Pancreas (tissue), 10 donors: ENCODE results near the gene ARRB1. TPM values are rescaled to one million over a fixed set of nuclear protein-coding genes. Genes with fewer than 3 reads are reported as not detected.

Source experiments
- ATAC-seq, 4 donors: fragments of 200-7000 bp; cut with Tn5 transposase; one replicate each; pipeline versions ENCODE4 v1.8.0 to v1.9.1; 2020; ENCODE audit warnings: mild to moderate bottlenecking in 4 of 4, moderate library complexity in 4 of 4
- DNase-seq, 6 donors: peaks; one replicate each; pipeline ENCODE4 v3.0.0-alpha.2; 2020
- FAIRE-seq: peaks from 2 replicates; lab custom pipeline; 2012; peaks lifted over from hg19 to GRCh38; lab: Jason Lieb, UNC
- H3K27ac ChIP-seq, 4 donors: fragments of 200-600 bp; sonication (generic); 1 replicate in 3 of 4; 2 replicates in 1 of 4; pipeline versions ENCODE4 v1.5.0 to v1.8.0; 2020
- H3K27me3 ChIP-seq, 4 donors: fragments of 200-600 bp; one replicate each; pipeline ENCODE4 v1.8.0; 2021
- H3K36me3 ChIP-seq, 3 donors: fragments of 200-600 bp; sonication (generic) in 1 of 3; one replicate each; pipeline versions ENCODE4 v1.5.0 to v1.8.0; 2020 to 2021
- H3K4me1 ChIP-seq, 3 donors: fragments of 200-600 bp; one replicate each; pipeline ENCODE4 v1.8.0; 2021
- H3K4me3 ChIP-seq, 4 donors: fragments of 200-600 bp; sonication (generic) in 2 of 4; one replicate each; pipeline versions ENCODE4 v1.5.0 to v1.8.0; 2020 to 2021
- H3K9me3 ChIP-seq, 4 donors: fragments of 200-600 bp; one replicate each; pipeline ENCODE4 v1.8.0; 2021
- CTCF ChIP-seq, 4 donors: fragments of 200-600 bp; sonication (generic) in 3 of 4; IDR thresholded peaks; one replicate each; pipeline versions ENCODE4 v1.5.0 to v1.8.0; 2021; ENCODE audit warnings: antibody characterized with exemption in 4 of 4
- WGBS, 2 donors: extraction: QIAGEN DNeasy Blood & Tissue Kit; methylation state at CpG; one replicate each; pipeline ENCODE4 v1.1.7; 2013; 5-methylcytosine and 5-hydroxymethylcytosine counted together
- intact Hi-C, 3 donors: fragments of 100-400 bp; cut with DNase I; formaldehyde crosslinking; loops; one replicate each; pipeline versions ENCODE4 v1.11.1 to v1.14.2; 2022
- polyA plus RNA-seq, 2 donors: library from polyadenylated mRNA; stranded (reverse); fragments of 200-250 nt; gene quantifications; one replicate each; pipeline ENCODE4 v1.2.3, GENCODE V29; 2013
- total RNA-seq, 6 donors: library from RNA; stranded (reverse); fragmentation: NEBNext Ultra II Directional in 4 of 6; extraction: Animal tissue kit (Norgen Biotek cat#: 25700) in 4 of 6; gene quantifications; one replicate each; pipeline versions ENCODE4 v1.2.1 to v1.2.4, GENCODE V29; 2021 to 2023
- donor health status: healthy with polysubstance abuse.
- donor health status: DM: no; HTN: no; CAD: no; lungs with moderate emphysema.
- donor health status: DM: no; HTN: no; CAD: no.
- donor health status: control.
- donor health status: control.
- donor health status: Bipolar disorder and iron deficiency.
- donor health status: DM: yes; HTN: yes; CAD: no.
- donor health status: DM: no; HTN: no; CAD: no.
- donor health status: DM: no; HTN: no; CAD: no.
- donor health status: DM: yes; HTN: yes; CAD: no.

ARRB1 gene
- total and polyA plus RNA-seq, 8 donors = 7.8 to 68.1 (median 33.0) TPM

DNA sequence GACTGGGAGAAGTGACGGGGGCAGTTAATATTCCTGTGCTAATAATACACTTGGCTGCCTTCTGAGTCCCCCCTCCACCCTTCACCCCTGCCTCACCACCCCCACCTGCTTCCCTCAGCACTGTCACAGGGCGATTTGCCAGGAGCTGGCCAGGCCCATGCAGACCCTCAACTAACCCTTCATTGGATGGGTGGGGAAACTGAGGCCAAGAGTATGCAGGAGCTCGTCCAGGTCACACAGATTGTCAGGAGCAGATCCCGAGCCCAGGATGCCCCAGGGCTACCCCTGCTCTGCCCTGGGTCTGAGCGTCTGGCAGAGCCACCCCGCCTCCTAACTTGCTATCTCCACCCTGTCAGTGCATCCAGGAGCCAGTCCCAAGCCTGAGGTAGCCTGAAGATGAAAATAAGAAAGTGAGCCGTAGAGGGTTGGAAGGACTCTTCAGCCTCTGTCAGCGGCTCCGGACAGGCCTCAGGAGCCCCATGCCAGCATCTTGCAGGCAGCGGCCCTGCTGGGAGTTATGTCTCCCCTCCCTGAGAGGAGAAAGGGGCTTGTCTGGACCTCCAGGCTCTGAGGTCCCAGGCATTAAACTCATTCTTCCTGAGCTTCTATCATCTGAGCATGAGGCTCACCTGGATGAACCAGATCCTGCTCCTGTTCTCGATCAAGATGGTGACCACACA, 104.7 kb downstream of the ARRB1 start:
- WGBS, 2 donors = 76 to 78% methylated on average over 11 of the region's 11 CpGs
- Histone ChIP-seq H3K4me3 (no peak overlapping the region), H3K9me3 (no peaks in the 10 kb centered on the region), H3K4me1 (peaks cover 0 to 3% (median 3%) of the 10 kb centered on the region in 3 donors), H3K27me3 (no peaks in the 10 kb centered on the region), H3K36me3 (no peaks in the 10 kb centered on the region), H3K27ac (no peak overlapping the region)
- no peak for TF ChIP-seq CTCF (IDR thresholded peaks at IDR 0.05)
- peak in 2 of 6 donors; percentile 32 to 55 for DNase-seq
- no peak for FAIRE-seq
- no peak for ATAC-seq
- intact Hi-C loops = loop anchor here in 2 of 3 donors (5.0 to 10.0 kb wide), 3 partner anchors 105 to 312 kb away; no protein-coding TSS in a partner anchor

GRCh38 chr11:75246006-75246670, 105.3 kb downstream of the ARRB1 start:
- H3K27ac ChIP-seq = no peak overlapping the region

GRCh38 chr11:75245356-75246005, 106.0 kb downstream of the ARRB1 start:
- no peaks in the 10 kb centered on the region for H3K9me3 ChIP-seq
- DNase-seq (peak in 1 of 6 donors; percentile 32), FAIRE-seq (no peak), ATAC-seq (no peak)
- H3K27me3 ChIP-seq = peaks cover 0 to 2% (median 0%) of the 10 kb centered on the region in 4 donors
- H3K27ac ChIP-seq = no peak overlapping the region
- no peaks in the 10 kb centered on the region for H3K36me3 ChIP-seq
- intact Hi-C loops = loop anchor here in 2 of 3 donors (5.0 to 10.0 kb wide), 3 partner anchors 103 to 311 kb away; no protein-coding TSS in a partner anchor
- WGBS, 2 donors = 76 to 81% methylated on average over 5 of the region's 5 CpGs
- no peak overlapping the region for H3K4me3 ChIP-seq
- peaks cover 0 to 3% (median 3%) of the 10 kb centered on the region in 3 donors for H3K4me1 ChIP-seq
- no peak for TF ChIP-seq CTCF (IDR thresholded peaks at IDR 0.05)

More at GRCh38 chr11:75246006-75246670, 105.3 kb downstream of the ARRB1 start:
- H3K27me3 ChIP-seq = no peaks in the 10 kb centered on the region
- ATAC-seq (peak in 3 of 4 donors; percentile 24 to 29 (median 26)), DNase-seq (peak in 3 of 6 donors; percentile 53 to 64 (median 63)), FAIRE-seq (no peak)
- H3K9me3 ChIP-seq = no peaks in the 10 kb centered on the region
- WGBS, 2 donors = 35 to 39% methylated on average over 7 of the region's 7 CpGs
- no peak overlapping the region for H3K4me3 ChIP-seq
- H3K4me1 ChIP-seq = peaks cover 0 to 3% (median 3%) of the 10 kb centered on the region in 3 donors
- no peaks in the 10 kb centered on the region for H3K36me3 ChIP-seq
- intact Hi-C loops = loop anchor here in 2 of 3 donors (5.0 to 10.0 kb wide), 3 partner anchors 104 to 311 kb away; no protein-coding TSS in a partner anchor
- TF ChIP-seq CTCF (IDR thresholded peaks at IDR 0.05) = no peak

GRCh38 chr11:75244052-75244814, 107.2 kb downstream of the ARRB1 start:
- DNase-seq (peak in 1 of 6 donors; percentile 19), FAIRE-seq (no peak), ATAC-seq (no peak)
- no peak overlapping the region for H3K4me3 ChIP-seq
- H3K27ac ChIP-seq = no peak overlapping the region
- no peaks in the 10 kb centered on the region for H3K36me3 ChIP-seq
- peaks cover 0 to 4% (median 0%) of the 10 kb centered on the region in 4 donors for H3K27me3 ChIP-seq
- H3K9me3 ChIP-seq = no peaks in the 10 kb centered on the region
- 82 to 89% methylated on average over 10 of the region's 10 CpGs for WGBS, 2 donors
- intact Hi-C loops = loop anchor here in 1 of 3 donors (10.0 kb wide), 2 partner anchors 219 to 309 kb away; no protein-coding TSS in a partner anchor
- peaks cover 0 to 3% (median 3%) of the 10 kb centered on the region in 3 donors for H3K4me1 ChIP-seq
- TF ChIP-seq CTCF (IDR thresholded peaks at IDR 0.05) = no peak
